ENCODE results near the gene NXPH4.

Gene NXPH4

DNA sequence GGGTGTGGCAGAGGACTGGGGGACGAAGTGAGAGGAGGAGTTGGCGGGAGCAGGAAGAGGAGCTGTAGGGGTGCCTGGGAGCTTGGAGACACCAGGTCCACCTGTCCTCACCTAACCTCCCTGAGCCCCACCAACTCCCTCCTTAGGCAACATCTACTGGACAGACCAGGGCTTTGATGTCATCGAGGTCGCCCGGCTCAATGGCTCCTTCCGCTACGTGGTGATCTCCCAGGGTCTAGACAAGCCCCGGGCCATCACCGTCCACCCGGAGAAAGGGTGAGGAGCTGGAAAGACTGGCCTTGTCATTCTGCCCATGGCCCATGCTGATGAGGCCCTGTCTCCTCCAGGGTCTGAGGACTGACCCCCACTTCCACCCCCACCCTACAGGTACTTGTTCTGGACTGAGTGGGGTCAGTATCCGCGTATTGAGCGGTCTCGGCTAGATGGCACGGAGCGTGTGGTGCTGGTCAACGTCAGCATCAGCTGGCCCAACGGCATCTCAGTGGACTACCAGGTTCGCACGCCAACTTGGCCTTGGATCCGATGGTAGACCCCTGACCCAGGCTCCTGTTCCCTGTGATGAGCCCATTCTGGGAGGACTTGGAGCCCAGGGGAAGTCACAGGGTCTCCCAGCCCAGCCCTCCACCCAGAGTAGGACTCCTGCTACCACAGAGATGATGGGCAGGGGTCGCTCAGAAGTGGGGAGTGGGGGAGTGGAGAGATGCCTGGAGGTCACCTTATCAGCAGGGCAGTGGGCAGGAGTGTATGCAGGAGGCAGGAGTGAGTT lies 32.5 kb upstream of the NXPH4 start:
- no peak for DNase-seq

DNA sequence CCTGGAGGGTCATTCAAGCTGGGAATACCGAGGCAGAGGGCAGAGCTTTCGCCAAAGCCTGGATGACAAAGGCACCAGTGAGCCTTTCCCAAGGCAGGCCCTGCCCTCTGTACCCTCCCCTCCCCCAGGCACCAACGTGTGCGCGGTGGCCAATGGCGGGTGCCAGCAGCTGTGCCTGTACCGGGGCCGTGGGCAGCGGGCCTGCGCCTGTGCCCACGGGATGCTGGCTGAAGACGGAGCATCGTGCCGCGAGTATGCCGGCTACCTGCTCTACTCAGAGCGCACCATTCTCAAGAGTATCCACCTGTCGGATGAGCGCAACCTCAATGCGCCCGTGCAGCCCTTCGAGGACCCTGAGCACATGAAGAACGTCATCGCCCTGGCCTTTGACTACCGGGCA lies 31.2 kb upstream of the NXPH4 start:
- no peak for DNase-seq

DNA sequence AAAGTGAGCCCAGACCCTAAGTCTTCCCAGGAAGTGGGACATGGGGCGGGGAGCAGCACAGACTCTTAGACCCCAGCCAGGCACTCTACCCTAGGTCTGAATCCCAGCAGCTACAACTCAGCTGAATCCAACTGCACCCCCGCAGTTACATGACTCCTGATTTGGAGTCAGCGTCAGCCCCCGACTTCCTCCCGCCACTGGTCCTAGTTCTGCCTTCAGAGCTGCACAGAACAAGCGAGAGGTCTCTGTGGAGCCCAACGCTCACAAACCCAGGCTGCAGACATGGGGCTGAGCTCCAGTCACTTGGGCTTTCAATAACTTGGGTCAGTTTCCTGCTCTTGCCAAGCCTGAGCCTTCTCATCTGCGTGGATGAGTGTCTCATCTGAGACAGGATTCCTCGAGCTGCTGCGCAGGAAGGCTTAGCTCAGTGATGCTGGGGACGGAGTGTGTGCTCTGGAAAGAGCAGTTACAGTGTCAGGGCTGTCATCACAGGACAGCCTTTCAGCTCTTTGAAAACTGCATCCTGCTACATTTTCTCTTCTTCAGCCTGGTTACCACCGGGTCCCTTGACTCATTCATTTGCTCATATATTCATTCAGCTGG lies 30.6 kb upstream of the NXPH4 start:
- no peak for DNase-seq

DNA sequence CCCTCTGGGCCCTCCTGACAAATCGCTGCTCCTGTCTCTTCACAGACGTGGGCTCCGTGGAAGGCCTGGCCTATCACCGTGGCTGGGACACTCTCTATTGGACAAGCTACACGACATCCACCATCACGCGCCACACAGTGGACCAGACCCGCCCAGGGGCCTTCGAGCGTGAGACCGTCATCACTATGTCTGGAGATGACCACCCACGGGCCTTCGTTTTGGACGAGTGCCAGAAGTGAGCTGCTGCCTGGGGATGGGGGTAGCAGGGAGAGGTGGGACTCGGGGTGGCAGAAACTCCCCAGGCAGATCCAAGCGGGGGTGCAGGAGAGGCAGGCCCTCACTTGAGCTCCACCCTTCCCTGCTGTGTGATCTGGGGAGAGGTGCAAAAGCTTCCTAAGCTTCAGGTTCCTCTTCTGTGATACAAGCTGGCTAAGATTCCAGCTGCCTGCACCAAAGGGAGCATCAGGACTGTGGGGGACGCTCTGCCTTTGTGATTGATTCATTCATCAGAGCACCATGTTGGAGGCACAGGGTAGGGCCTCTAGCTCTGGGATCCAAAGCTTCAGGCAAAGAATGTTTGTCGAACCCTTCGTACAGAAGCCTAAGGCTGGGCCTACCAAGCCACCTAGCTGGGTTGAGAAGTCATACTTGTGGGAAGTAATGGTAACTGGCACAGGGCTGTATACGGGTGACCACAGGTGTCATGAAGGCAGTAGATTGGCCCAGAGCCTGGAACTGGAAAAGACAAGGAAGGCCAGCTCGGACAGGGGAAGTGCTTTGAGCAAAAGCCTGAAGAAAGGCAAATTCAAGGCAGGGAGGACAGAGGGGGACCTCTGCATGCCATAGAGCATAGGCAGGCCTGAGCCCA lies 29.1 kb upstream of the NXPH4 start:
- no peak for DNase-seq

DNA sequence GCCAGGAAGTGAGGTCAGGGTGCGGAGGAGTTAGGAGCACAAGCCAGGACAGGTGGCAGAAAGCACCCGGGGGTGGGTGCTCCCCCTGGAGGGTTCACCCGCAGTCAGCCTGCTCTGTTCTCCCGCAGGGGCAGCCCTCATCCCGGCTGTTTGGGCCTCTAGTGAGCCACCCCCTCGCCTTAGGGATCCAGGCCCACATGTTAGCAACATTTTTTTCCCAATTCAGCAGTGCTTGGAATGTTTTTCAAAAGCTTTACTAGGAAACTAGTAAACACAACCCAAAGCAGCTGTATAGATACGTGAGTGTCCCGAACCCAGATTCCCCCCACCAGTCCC lies 28.5 kb upstream of the NXPH4 start:
- no peak for DNase-seq

DNA sequence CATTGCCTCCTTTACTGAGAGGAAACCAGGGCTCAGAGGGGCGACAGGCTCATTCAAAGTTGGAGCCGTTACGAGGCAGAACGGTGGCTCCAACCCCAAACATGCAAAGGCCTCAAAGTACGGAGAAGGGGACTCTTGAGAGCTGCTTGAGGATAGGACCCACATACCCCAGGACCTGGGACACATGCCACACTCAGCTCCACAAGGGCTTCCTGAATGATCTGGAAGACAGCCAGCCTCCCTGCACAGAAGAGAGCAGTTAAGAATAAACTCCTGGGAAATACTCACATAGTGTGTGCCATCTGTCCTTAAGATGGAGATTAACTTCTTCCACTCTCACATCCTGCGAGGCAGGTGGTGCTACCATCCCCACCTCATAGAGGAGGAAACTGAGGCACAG lies 26.6 kb upstream of the NXPH4 start:
- no peak for DNase-seq

DNA sequence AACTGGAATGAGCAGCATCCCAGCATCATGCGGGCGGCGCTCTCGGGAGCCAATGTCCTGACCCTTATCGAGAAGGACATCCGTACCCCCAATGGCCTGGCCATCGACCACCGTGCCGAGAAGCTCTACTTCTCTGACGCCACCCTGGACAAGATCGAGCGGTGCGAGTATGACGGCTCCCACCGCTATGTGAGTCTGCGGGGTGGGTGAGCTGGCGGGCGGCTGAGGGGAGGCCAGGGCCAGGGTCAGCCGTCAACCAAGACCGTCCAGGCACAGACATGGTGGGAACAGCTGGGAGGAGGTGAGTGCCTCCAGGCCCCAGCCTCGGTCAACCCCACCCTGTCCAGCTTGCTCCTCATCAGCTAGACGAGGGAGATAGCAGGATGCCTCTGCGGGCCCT lies 25.8 kb upstream of the NXPH4 start:
- no peak for DNase-seq

DNA sequence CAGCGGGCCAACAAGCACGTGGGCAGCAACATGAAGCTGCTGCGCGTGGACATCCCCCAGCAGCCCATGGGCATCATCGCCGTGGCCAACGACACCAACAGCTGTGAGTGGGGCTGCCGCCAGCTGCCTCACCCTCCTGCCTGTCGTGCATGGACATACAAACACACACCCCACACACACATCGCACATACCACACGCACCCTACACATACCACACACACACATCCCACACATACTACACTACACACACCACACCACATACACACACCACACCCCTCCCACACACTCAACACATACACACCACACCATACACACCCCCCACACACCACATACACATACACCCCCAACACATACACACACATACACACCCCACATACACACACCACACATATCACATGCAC lies 25.2 kb upstream of the NXPH4 start:
- DNase-seq = no peak

DNA sequence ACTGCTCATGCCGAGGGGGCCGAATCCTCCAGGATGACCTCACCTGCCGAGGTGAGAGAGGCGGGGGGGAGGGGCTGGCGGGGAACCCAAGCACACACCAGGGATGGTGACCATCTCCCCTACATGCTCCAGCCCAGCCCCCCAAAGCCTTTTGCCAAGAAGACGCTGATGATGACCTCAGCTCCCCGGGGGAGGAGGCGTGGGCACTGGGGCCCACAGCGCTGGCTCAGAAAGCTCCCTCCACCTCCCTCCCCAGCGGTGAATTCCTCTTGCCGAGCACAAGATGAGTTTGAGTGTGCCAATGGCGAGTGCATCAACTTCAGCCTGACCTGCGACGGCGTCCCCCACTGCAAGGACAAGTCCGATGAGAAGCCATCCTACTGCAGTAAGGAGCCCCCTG lies 23.7 kb upstream of the NXPH4 start:
- no peak for DNase-seq

DNA sequence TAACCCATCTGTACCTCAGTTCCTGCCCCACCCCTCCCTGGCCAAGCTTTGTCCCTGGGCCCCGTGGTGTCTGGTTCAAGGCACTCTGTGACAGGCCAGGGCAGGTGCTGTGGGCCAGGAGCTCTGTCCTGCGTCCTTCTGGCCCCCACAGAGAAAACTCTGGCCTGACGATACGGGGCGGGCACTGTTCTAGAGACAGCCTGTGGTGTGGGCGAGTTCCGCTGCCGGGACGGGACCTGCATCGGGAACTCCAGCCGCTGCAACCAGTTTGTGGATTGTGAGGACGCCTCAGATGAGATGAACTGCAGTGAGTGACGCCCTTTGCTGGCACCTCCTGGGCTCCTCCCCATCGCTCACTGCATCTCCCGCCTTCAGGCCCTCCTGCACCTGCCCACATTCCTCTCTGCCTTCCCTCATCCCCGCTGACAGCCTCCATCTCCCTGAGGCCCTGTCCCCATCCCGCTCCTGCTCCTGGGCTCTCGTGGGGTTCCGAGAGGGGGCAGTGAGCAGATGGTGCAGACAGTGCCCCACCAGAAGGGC lies 22.8 kb upstream of the NXPH4 start:
- DNase-seq = no peak

DNA sequence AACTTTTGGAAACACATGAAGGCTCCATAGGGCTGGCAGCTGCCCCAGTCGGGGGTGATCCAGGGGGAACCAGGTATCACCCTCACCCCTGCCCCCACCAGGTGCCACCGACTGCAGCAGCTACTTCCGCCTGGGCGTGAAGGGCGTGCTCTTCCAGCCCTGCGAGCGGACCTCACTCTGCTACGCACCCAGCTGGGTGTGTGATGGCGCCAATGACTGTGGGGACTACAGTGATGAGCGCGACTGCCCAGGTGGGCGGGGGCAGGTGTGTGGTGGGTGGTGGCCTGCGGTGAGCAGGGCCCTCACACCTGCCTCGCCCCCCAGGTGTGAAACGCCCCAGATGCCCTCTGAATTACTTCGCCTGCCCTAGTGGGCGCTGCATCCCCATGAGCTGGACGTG lies 22.3 kb upstream of the NXPH4 start:
- no peak for DNase-seq

DNA sequence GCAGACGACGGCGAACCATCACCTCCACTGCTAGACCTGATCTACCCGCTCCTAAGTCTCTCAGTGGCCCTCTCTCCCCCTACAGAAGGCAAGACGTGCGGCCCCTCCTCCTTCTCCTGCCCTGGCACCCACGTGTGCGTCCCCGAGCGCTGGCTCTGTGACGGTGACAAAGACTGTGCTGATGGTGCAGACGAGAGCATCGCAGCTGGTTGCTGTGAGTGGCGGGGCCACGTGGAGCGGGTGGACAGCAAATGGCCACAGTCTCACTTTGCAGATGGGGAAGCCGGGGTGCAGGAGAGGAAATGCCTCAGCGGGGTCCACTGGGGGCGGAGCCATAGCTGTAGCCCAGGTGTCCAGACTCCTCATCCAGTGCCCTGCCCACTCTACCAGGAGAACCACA lies 21.4 kb upstream of the NXPH4 start:
- DNase-seq = no peak

DNA sequence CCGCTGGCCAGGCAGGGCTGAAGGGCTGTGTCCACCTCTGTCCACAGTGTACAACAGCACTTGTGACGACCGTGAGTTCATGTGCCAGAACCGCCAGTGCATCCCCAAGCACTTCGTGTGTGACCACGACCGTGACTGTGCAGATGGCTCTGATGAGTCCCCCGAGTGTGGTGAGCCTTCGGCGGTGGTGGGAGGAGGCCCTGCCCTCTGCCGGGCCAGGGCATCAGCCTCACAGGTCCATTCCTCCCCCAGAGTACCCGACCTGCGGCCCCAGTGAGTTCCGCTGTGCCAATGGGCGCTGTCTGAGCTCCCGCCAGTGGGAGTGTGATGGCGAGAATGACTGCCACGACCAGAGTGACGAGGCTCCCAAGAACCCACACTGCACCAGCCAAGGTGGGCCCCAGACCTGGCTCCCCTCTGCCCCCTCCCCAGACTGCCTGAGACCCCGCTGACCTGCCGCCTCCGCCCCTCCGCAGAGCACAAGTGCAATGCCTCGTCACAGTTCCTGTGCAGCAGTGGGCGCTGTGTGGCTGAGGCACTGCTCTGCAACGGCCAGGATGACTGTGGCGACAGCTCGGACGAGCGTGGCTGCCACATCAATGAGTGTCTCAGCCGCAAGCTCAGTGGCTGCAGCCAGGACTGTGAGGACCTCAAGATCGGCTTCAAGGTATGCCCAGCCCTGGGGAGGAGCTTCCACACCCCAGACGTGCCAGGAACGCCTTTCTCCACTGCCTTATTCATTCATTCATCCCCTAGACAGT lies 20.8 kb upstream of the NXPH4 start:
- no peak for DNase-seq

DNA sequence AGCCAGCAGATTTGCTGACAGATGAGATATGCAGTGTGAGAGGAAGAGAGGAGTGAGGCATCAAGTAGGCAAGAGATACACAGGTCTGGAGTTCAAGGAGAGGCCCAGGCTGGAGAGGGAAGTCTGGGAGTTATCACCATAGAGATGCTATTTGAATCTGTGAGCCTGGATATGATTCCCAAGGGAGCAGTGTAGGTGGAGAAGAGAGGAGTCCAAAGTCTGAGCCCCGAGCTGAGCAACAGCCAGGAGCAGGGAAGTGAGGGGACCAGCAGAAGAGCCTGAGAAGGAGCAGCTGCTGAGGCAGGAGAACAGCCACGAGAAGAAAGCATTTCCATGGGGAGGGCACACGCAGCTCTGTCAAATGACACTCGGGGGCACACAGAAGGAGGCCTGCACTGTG lies 20.2 kb upstream of the NXPH4 start:
- DNase-seq = no peak

DNA sequence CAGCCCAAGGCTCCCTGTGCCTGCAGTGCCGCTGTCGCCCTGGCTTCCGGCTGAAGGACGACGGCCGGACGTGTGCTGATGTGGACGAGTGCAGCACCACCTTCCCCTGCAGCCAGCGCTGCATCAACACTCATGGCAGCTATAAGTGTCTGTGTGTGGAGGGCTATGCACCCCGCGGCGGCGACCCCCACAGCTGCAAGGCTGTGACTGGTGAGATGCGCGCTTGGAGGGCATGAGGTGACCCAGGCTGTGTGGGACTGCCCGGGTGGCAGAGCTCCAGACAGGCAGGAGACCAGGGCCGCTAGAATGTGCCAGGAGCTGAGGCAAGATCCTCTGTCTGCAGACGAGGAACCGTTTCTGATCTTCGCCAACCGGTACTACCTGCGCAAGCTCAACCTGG lies 19.6 kb upstream of the NXPH4 start:
- DNase-seq = no peak

DNA sequence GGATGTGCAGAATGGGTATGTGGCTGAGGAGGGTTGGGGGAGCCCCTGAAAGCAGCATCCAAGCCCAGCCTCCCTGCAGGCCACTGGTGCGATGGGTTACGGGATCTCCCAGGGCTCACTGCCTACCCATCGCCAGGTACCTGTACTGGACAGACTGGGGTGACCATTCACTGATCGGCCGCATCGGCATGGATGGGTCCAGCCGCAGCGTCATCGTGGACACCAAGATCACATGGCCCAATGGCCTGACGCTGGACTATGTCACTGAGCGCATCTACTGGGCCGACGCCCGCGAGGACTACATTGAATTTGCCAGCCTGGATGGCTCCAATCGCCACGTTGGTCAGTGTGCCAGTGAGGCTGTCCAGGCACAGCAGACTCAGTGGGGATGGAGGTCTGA lies 18.3 kb upstream of the NXPH4 start:
- DNase-seq = no peak

DNA sequence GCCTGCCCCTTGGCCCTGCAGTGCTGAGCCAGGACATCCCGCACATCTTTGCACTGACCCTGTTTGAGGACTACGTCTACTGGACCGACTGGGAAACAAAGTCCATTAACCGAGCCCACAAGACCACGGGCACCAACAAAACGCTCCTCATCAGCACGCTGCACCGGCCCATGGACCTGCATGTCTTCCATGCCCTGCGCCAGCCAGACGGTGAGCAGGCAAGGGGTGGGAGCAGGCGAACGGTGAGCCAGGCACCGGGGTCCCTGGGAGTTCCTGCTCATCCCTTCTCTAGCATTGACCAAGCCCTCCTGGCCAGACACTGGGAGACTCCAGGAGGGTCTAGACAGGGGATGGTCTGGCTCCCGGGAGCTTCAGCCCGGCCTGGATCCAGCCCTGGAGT lies 17.4 kb upstream of the NXPH4 start:
- no peak for DNase-seq

DNA sequence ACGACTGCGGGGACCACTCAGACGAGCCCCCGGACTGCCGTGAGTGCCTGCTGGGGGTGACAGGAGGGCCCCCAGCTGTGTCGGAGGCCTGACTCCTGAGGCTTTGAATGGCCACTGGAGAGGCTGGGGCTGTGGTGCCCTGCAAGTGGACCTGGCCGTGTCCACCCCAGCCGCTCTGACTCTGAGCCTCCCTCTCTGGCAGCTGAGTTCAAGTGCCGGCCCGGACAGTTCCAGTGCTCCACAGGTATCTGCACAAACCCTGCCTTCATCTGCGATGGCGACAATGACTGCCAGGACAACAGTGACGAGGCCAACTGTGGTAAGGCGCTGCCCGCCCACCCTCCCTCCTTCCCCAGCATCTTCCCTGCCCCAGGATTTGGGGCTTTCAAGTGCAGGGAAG lies 16.1 kb upstream of the NXPH4 start:
- no peak for DNase-seq

DNA sequence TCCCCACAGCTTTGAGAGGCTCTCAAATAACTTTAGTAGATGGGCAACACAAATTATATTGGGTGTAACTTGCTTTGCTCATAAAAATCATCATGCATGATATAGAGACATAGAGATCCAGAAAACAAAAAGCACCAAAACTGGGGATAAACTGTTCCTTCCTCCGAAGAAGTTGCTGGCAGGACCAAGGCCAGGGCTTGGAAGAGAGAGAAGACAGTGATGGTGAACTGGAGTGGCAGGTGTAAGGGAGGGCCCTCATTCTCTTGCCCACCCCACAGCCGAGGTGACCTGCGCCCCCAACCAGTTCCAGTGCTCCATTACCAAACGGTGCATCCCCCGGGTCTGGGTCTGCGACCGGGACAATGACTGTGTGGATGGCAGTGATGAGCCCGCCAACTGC lies 15.4 kb upstream of the NXPH4 start:
- DNase-seq = no peak

DNA sequence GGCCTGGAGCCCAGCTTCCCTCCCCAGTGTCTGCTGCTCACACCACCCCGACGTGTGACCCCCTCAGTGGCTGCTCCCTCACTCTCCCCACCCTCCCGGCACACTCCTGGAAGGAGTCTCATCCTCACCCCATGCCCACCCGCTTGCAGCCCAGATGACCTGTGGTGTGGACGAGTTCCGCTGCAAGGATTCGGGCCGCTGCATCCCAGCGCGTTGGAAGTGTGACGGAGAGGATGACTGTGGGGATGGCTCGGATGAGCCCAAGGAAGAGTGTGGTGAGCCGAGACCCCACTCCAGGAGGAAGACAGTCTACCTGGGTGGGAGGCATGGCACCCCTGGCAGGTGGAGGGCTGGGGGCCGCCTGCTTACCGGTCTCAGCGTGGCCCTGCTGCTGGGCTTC lies 15.0 kb upstream of the NXPH4 start:
- no peak for DNase-seq

DNA sequence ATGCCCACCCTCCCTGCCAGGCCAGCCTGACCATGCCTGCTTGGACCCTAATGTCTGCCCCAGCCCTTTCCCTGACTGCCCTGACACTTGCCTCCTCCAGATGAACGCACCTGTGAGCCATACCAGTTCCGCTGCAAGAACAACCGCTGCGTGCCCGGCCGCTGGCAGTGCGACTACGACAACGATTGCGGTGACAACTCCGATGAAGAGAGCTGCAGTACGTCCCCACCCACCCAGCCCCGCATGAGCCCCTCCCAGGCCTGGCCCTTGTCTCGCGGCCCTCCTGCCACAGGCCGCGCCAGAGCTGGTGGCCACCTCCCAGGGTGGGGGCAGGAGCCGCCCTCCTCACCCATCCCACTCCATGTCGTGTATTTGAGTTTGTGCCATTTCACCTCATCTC lies 14.3 kb upstream of the NXPH4 start:
- no peak for DNase-seq

DNA sequence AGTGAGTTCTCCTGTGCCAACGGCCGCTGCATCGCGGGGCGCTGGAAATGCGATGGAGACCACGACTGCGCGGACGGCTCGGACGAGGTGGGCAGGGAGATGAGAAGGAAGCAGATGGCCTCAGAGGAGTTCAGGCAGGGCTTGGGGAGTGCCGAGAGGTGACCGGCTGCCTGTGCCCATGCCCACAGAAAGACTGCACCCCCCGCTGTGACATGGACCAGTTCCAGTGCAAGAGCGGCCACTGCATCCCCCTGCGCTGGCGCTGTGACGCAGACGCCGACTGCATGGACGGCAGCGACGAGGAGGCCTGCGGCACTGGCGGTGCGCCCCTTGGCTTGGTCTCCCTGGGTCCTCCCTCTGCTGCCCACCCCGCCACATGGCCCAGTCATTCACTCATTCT lies 13.4 kb upstream of the NXPH4 start:
- DNase-seq = no peak

DNA sequence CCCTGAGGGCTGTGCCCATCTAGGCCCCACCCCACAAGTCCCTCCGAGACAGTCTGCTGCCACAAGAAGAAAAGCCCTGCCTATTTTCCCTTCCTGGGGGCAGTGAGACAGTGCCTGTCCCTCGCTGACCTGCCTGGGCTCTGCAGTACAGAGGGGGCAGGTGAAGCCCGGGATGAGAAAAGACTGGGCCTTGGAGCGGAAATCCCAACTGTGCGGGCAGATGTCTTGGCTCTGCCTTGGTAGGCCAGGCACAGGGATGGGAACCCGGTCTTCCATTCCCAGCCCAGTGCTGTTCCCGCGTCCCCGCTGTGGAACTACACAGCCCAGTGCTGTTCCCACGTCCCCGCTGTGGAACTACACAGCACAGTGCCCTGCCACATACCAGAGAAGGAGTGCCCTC lies 12.8 kb upstream of the NXPH4 start:
- no peak for DNase-seq

Measured in SIG-M5 (cell line).